Raji (cell line): ENCODE data around the gene FAM187B.
A peak's percentile ranks its signal among the peaks of the same experiment; 100 is the strongest.

Experiments
- POLR2A ChIP-seq: IDR thresholded peaks from 2 replicates; pipeline ENCODE4 v1.6.1; 2011; ENCODE audit warnings: low read depth, low read length, control low read depth; ENCODE audit not compliant: insufficient read depth

Gene FAM187B

DNA sequence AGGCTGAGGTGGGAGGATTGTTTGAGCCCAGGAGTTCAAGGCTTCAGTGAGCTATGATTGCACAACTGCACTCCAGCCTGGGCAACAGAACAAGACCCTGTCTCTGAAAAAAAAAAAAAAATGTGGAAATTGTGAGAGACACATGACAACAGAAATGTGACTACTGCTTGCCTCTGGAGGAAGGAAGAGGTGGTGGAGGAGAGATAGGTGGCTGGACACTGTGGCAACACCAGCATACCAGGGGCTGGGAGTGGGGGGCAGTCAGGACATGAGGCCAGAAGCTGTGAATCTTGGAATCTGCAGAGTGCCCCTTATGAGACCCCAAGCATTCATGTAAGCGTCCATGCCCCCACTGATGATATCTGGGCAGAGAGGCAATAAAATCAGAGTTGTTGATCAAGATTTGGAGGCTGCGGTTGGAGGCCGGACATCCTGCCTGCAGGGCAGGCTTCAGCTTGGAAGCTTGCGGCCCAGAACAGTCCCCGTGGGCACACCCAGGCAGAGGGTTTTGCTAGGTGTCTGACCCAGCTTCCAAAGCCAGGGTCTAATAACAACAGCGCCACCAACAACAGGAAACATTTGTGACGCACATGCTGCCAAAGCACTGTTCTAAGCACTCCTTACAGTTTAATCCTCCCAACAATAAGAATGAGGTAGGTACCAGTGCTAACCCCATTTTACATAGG lies 16.9 kb downstream of the FAM187B start:
- no peak for TF ChIP-seq POLR2A

DNA sequence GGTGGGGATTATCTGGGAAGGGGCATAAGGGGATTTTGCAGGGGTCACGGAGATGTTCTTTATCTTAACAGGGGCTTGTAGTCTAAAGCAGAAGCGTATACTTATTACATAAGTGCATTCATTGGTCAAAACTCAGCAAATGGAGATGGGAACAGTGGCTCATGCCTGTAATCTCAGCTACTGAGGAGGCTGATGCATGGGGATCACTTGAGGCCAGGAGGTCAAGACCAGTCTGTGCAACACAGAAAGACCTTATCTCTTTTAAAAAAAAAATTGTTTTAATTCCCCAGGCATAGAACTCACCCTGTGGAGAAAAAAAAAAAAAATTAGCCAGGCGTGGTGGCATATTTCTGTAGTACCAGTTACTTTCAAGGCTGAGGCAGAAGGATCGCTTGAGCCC lies 18.9 kb downstream of the FAM187B start:
- no peak for TF ChIP-seq POLR2A

DNA sequence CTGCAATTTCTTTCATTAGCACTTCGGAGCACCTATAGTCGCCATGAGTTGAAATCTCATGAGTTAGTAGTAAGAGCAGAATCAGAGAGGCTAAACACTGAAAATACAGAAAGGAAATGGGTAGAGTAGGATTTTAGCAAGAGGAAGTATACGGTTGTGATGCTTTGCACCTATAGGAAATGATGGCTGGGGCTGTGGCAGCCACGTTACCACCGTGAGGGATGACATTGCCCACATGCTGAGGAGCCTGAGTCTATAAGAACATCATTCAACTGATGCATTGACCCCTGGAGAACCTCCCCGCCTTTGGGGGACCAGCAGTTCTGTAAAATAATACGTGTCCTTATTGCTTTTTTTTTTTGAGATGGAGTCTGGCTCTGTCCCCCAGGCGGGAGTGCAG lies 20.4 kb downstream of the FAM187B start:
- no peak for TF ChIP-seq POLR2A

DNA sequence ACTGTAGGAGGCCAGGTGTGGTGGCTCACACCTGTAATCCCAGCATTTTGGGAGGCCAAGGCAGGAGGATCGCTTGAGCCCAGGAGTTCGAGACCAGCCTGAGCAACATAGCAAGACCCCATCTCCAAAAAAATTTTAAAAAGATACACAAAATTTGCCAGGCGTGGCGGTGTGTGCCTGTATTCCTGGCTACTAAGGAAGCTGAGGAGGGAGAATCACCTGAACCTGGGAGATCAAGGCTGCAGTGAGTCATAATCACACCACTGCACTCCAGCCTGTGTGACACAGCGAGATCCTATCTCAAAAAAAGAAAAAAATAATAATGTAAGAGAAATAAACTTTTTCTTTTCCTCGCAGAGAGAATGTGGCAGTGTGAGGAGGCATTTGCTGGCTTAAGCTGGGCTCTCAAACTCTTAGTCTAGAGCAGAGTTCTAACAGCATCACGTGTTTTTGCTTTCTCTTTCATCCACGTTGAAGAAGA lies 21.1 kb downstream of the FAM187B start:
- TF ChIP-seq POLR2A: no peak

DNA sequence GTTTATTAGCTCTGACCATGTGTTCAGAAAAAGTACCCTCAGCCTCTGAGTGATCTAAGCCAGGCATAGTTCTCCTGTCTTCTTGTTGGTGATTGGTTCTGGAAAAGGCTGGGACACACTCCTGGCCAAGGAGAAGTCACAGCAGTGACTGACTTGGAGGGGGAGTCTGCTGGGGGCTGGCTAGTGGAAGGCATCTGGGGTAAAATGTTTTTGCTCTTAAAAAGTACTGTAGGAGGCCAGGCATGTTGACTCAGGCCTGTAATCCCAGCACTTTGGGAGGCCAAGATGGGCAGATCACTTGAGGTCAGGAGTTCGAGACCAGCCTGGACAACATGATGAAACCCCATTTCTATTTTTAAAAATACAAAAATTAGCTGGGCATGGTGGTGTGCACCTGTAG lies 21.7 kb downstream of the FAM187B start:
- no peak for TF ChIP-seq POLR2A

DNA sequence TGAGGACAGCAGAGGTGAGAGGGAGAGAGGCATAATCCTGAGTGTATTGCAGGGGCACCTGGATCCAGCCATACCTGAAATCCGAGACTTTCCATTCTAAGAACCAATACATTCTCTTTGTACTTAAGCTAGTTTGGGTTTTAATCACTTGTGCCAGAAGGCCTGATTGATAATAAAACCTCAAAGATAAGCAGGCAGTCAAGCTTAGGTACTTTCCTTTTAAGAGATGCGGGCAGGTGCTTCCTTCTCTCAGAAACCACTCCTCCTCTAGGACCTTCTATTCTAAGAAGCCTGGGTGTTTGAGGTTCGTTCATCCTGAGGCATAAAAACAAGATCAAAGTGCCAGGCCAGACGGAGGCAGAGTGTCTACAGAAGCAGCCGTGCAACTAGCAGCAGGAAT lies 22.2 kb downstream of the FAM187B start:
- peak; percentile 30; the same call in 1 of the 2 replicates for TF ChIP-seq POLR2A

DNA sequence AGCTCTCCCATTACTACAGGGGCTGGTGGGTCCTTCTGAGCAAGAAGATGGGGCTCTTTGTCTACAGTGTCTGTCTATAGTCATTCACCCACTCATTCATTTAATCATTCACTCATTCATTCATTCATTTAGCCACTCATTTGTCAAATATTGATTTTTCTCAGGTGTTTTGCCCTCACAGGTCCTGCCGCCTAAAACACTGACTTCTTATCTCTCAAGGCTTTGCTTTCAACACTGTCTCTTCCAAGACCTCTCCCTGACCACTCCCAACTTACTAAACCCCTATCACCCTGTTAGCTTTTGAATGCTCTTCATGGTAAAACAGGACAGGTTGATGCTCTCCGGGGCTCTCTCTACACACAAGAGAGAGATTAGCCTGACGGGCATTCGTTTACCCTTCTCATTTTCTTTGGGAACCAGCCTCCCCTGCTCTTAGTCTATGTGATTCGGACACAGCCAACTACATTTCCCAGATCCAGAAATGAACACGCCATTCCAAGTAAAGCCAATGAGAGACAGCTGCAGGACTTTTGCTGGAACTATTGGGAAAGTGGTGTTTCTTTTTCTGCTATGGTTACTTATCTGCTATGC lies 22.7 kb downstream of the FAM187B start:
- TF ChIP-seq POLR2A: no peak

DNA sequence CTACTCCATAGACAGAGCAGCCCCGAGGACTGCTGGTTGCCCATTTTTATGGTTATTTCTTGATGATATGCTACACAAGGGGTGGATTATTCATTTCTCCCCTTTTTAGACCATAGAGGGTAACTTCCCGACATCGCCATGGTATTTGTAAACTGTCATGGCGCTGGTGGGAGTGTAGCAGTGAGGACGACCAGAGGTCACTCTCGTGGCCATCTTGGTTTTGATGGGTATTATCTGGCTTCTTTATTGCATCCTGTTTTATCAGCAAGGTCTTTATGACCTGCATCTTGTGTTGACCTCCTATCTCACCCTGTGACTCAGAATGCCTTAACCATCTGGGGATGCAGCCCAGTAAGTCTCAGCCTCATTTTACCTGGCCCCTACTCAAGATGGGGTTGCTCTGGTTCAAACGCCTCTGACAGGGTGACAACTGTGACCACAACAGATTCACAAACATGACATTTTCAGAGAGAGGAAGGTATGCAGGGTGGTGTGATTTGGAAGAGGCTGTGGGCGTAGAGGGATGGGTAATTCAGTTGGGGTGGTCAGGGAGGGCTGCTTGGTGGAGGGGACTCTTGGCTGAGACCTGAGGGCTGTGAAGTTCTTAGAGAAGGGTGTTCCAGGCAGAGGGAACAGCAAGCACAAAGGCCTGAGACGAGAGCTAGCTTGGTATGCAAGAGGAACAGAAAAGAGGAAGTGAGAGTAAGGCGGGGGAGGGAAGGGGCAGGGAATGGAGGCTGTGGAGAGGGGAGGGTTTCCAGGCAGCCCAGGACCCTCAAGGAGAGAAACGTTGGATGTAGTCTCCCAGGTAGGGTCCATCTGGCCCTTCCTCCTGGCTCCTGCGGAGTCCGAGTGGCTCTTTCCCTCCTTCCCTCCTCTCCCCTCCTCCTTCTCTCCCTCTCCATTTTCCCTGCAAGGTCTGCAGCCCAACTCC lies 23.5 kb downstream of the FAM187B start:
- 0 out of 2 replicates have a peak, but pooled peaks have one; percentile 23 for TF ChIP-seq POLR2A

DNA sequence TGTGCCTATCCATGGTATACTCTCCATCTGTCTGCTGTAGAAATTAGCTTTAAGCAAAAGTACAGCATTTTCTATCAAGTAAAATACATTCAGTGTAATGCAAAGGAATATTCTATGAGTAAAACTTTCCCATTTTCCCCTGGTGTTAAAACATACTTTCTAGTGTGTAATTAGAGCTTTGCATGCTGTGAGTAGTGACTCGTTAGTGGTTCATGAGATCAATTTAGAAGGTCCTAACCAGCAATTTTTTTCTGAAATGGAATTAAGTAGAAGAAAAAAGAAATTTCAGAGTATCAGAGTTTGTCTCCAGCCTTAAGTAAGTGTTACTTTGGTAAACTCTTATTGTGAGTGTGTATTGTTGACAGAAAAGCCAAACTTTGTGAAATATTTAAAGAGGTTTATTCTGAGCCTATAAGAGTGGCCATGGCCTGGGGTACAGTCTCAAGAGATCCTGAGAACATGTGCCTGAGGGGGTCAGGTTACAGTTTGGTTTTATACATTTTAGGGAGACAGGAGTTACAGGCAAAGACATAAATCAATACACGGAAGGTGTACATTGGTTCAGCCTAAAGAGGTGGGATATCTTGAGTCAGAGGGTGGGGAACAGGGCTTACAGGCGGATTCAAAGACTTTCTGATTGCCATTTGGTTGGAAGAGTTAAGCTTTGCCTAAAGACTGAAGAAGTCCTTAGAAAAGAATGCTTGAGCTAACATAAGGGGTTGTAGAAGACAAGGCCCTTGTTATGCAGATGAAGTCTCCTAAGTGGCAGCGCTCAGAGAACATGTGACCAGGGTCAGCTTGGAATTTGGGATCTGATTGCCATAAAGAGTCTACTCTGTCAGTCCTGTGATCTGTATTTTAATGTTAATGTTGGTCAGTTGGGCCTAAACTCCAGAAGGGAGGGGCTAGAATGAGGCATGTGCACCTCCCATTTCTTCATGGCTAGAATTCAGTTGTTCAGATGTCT lies 25.5 kb downstream of the FAM187B start:
- TF ChIP-seq POLR2A: no peak

DNA sequence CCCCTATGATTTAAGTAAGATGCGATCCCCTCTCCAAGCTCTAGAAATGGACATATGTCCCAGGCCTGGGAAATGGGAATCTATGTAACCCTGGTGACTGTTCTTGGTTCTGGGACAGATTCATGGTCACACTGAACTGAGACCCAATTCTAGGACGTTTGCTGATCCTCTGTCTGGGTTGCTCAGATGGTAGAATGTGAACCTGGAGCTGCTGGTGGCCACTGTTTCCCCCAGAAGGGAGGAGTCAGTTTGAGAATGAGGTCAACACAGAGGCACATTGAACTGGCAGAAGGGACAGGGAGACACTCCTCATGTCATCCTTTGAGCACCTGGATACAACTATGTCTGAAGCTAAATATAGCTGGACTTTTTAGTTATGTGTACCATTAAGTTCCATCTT lies 29.1 kb downstream of the FAM187B start:
- no peak for TF ChIP-seq POLR2A

DNA sequence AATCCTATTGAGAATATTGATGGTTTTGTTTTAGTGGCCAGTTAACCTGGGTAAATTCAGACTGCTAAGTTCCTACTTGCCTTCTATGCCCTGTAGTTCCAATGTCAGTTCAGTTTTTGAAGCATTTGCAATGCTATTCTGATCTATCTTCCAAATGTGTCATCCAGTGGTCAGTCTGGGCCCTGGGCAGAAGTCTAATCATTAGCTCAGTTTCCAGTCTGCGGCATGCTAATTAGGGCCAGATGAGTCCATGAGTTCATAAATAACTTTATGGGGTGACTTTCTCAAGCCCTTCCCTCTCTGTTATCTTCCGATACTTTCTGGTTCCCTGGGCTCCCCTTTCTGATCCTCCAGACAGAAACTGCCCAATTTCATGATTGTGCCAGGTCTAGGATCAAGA lies 32.7 kb downstream of the FAM187B start:
- TF ChIP-seq POLR2A: no peak

DNA sequence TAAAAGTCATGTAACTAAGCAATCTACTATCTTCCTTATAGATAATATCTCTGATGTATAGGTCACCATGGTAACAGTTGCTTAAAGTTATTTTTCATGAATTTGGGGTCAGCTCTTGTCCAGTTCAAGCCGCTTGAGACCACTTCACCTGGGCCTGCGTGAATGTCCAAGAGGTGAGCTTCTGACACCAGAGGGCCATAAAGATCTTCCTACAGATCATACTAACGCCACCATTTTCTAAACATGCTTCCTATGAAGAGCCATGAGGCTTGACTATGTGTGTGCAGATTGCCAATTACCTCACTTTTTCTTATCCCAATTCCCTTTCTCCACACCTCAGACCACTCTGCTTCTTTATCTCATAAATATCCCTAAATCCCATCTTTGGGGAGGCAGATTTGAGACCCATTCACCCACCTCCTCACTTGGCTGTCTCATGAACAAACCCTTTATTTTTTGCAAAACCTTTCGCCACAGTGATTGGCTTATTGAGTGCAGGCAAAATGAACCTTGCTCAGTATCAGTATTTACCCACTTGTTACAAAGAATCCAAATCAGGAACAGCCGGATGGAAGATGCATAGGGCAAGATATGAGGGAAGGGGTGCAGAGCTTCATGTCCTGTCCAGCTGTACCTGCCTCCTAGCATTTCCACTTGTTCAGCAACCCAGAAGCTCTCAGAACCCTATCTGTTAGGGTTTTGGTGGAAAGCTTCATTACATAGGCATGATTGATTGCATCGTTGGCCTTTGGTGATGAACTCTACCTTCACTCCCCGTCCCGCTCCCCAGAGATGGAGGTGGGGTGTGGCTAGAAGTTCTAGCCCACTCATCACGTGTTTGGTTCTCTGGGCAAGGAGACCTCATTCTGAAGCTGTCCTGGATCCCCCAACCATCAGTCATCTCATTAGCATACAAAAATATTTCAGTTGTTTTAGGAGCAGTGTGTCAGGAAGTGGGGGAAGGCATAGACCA lies 34.2 kb downstream of the FAM187B start:
- TF ChIP-seq POLR2A: no peak

DNA sequence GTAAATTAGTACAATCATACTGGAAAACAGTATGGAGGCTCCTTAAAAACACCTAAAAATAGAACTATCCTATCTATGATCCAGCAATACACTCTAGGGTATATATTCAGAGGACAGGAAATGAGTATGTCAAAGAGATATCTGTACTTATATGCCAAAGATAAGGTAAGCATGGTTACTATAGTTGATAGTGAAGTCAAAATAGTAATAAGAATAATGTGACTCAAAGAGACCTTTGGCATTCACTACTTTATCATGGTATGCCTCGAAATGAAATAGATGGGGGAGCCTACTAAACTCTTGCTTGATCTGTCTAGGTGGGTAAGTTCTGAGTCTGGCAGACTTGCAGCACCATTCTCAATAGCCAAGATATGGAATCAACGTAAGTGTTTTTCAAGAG lies 43.7 kb downstream of the FAM187B start:
- TF ChIP-seq POLR2A: no peak
